ES-I3 (cell line): ENCODE data around the gene CASP4.
"Not testable (repeated sequence)": the region's sequence is repeated elsewhere in the genome, so short reads cannot be mapped to it uniquely, and the experiment has no call there.

Source experiments
- H3K36me3 ChIP-seq: 2 replicates; pipeline ENCODE4 v1.6.1; 2013; ENCODE audit warnings: mild to moderate bottlenecking, low read length, control low read depth, moderate library complexity; ENCODE audit not compliant: insufficient read depth
- H3K4me1 ChIP-seq: 2 replicates; pipeline ENCODE4 v1.6.1; 2013; ENCODE audit warnings: mild to moderate bottlenecking, control low read depth, low read length; ENCODE audit not compliant: insufficient read depth
- H3K9ac ChIP-seq: 2 replicates; pipeline ENCODE4 v1.6.1; 2013; ENCODE audit warnings: low read depth, mild to moderate bottlenecking, low read length, moderate library complexity
- H3K9me3 ChIP-seq: 2 replicates; pipeline ENCODE4 v1.6.1; 2013; ENCODE audit warnings: mild to moderate bottlenecking, low read length, moderate library complexity; ENCODE audit not compliant: control insufficient read depth, insufficient read depth

The CASP4 gene

DNA sequence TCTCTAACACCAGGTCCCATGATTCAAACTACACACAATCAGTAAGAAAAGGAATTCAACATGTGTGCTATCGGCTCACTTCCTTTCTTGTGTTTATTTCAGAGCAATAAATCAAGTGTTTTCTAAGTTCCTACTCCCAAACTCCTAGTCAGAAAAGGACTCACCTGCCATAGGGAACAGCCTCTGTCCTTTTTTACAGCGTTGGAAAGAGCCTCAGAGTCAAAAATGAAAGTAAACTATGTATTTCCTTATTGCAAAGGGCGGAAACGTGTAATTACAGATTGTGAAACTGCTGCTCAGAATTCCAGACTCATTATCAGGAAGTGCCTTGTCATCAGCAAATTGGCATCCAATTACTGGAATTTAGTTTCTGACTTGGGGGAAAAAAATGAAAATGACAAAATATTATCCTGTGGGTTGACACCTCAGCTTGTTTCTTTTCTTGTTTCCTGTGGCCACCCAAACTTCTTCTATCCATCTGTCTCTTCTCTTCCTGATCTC is at the start of gene CASP4:
Gene CASP4, minus strand, starts transcription at position 220 of the 501 bp plus-strand sequence. Its CDS starts 49 bp downstream, at position 171.
- H3K36me3 ChIP-seq = no peaks in the 10 kb centered on the region
- H3K9me3 ChIP-seq = peaks cover 1% of the 10 kb centered on the region; the same call in 1 of the 2 replicates
- H3K9ac ChIP-seq = no peak within 1 kb of the TSS
- no peaks in the 10 kb centered on the region for H3K4me1 ChIP-seq

DNA sequence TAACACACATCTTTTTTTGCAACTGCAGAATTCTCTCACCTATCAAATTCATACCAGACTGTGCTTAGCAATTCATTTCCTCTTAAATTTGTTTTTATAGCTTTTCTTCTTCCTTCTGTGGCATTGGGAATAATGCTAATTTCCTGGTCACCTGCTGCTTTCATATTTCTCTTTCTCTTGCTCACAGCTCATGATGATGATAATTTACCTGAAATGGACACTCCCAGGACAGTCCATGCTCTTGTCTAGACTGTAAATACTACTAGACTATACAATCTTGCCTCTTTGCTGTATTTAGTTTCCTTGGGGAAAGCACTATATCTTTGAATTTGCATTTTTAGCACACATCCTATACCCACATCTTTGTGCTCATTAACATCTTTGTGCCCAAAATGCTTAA is 39.1 kb upstream of the CASP4 start:
- no peak overlapping the region for H3K9ac ChIP-seq
- H3K9me3 ChIP-seq = no peaks in the 10 kb centered on the region
- no peaks in the 10 kb centered on the region for H3K36me3 ChIP-seq
- H3K4me1 ChIP-seq = peaks cover 7% of the 10 kb centered on the region; the same call in 1 of the 2 replicates

DNA sequence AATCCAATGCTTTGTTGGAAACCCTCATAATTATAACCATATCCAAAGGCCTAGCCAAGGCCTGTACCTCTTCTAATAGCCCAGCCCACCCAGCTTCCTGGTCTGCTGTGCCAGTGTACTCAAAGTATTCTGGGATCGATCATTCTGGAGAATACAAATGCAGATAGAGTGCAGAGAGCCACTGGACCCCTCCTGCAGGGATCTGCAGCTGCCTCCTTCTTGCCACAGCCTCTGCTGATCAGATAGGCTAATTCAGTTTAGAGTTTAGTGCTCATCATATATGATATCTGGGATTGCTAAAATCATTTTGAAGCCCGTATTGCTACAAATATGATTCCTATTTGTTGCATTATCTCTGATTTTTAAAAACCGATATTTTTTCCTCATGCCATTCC is 37.1 kb upstream of the CASP4 start:
- no peak overlapping the region for H3K9ac ChIP-seq
- H3K9me3 ChIP-seq = no peaks in the 10 kb centered on the region
- no peaks in the 10 kb centered on the region for H3K36me3 ChIP-seq
- peaks cover 7% of the 10 kb centered on the region; the same call in 1 of the 2 replicates for H3K4me1 ChIP-seq

DNA sequence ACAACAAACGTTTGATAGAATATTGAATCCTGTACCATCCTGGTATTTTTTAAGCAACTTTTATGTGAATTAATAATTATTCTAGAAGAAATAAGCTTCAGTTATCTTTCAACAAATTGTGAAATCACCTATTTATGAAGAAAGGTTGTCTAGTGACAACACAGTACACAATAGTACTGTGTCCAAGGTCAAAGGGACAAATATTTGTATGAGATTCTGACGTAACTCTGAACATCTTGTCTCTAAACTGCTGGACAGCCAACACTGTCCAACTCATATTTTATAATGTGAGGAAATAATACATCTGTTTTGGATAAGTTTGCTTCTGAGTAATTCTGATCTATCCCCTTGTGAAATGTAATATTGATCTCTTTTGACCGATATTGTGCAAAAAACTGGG is 35.6 kb upstream of the CASP4 start:
- H3K36me3 ChIP-seq = no peaks in the 10 kb centered on the region

DNA sequence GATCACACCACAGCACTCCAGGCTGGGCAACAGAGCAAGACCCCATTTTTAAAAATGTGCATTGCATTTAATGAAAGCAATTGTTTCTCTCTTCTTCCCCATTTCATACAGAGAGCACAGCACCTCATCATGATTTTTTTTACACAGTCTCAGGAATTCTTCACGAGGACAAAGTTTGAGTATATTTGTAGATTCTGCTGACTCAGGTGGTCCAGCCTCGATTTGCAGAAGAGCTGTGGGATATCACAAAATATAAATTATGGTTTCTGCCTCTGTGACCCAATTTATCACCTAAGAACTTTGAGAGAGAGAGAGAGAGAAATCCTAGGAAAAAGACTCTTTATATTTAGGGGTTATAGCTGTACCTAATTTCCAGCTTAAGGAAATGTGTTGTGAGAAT is 34.8 kb upstream of the CASP4 start:
- no peaks in the 10 kb centered on the region for H3K36me3 ChIP-seq
- H3K4me1 ChIP-seq = peaks cover 7% of the 10 kb centered on the region; the same call in 1 of the 2 replicates
- H3K9ac ChIP-seq = no peak overlapping the region
- H3K9me3 ChIP-seq = no peaks in the 10 kb centered on the region

More for the DNA sequence above, 35.6 kb upstream of the CASP4 start:
- H3K9ac ChIP-seq = no peak overlapping the region
- peaks cover 7% of the 10 kb centered on the region; the same call in 1 of the 2 replicates for H3K4me1 ChIP-seq
- no peaks in the 10 kb centered on the region for H3K9me3 ChIP-seq

DNA sequence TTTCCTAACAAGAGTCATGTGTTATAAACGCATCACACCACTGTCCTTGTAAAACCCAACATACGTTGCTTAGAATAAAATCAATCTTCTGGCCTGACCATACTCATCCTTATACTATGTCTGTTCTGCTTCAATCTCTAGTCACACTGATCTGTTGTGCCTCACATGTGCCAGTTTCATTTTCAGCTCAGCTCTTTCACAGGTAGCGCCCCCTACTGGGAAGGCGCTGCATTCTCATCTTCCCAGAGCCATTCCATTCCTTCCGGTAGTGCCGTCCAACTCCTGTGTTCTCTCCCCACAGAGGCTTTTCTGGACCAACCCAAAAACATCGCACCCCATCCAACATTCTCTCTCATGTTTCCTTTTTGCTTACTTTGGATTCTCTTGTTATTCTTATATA is 32.4 kb upstream of the CASP4 start:
- H3K9ac ChIP-seq = no peak overlapping the region
- no peaks in the 10 kb centered on the region for H3K9me3 ChIP-seq
- peaks cover 7% of the 10 kb centered on the region; the same call in 1 of the 2 replicates for H3K4me1 ChIP-seq
- no peaks in the 10 kb centered on the region for H3K36me3 ChIP-seq

DNA sequence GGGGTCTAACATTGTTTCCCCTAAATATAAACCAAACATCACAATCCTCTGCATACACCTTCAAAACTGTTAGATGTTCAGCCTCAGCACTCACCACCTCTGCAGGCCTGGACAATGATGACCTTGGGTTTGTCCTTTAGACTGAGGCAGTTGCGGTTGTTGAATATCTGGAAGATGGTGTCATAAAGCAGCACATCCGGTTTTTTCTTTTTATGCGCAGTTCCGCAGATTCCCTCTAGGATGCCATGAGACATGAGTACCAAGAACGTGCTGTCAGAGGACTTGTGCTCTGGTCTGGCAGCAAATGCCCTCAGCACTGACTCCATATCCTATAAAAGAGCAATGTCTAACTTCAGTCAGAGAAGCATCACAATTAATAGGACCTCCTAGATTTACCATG is 31.8 kb upstream of the CASP4 start:
- peaks cover 2% of the 10 kb centered on the region; the same call in 1 of the 2 replicates for H3K4me1 ChIP-seq
- H3K36me3 ChIP-seq = no peaks in the 10 kb centered on the region
- H3K9ac ChIP-seq = no peak overlapping the region
- no peaks in the 10 kb centered on the region for H3K9me3 ChIP-seq

DNA sequence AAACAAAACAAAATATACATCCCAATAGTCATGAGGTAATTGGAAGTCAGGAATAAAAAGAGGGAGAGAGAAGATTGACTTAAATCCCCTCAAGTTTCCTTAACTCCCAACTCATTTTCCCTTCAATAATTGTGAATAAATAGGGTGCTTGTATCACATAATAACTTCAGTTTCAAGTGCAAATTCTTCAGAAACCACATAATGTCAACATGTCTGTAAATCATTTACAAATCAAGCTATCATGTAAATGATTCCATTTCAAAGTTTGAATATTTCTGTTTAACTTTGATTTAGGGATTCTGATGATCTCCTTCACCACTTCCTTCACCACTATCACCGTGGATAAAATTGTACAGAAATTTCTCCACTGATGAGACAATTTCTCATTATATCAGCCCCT is 31.3 kb upstream of the CASP4 start:
- Histone ChIP-seq H3K9ac (no peak overlapping the region), H3K4me1 (no peaks in the 10 kb centered on the region), H3K36me3 (no peaks in the 10 kb centered on the region)

DNA sequence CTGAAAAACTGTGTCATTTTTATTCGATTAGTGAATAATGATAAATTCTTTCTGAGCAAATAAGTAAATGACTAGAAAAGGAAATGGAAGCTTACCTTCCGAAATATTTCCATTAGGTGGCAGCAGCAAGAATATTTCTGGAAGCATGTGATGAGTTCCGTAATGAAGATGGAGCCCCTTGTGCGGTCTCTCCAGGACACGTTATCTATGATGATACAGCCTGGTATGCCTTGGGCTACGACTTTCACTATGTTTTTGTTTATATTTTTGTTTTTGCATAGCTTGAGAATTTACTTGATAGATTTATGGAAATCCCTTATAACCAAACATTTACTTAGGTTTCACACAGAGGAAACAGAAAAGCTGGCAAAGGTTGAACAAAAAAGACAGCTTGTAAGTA is 28.9 kb upstream of the CASP4 start:
- H3K4me1 ChIP-seq = no peaks in the 10 kb centered on the region
- no peak overlapping the region for H3K9ac ChIP-seq
- H3K36me3 ChIP-seq = no peaks in the 10 kb centered on the region
- no peaks in the 10 kb centered on the region for H3K9me3 ChIP-seq

More for the DNA sequence above, 31.3 kb upstream of the CASP4 start:
- H3K9me3 ChIP-seq = no peaks in the 10 kb centered on the region

DNA sequence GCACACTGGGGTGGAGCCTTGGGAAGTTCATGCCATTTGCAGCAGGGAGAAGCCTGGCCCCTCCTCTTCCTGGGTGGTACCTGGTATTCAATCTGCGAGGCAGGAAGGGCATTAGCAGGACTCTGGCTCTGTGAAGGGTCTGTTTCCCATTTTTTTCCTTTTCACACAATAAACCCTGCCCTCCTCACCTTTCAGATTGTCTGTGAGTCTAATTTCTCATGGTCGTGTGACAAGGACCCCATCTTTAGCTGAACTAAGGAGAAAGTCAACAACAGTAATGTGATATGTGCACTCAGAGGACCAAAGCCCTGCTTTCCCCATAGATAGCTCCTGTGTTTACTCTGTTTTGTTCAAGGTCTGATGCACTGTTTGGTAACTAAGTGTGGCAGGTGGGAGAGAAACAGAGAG is 26.6 kb upstream of the CASP4 start:
- no peaks in the 10 kb centered on the region for H3K9me3 ChIP-seq
- H3K36me3 ChIP-seq = no peaks in the 10 kb centered on the region
- H3K4me1 ChIP-seq = no peaks in the 10 kb centered on the region
- H3K9ac ChIP-seq = no peak overlapping the region

DNA sequence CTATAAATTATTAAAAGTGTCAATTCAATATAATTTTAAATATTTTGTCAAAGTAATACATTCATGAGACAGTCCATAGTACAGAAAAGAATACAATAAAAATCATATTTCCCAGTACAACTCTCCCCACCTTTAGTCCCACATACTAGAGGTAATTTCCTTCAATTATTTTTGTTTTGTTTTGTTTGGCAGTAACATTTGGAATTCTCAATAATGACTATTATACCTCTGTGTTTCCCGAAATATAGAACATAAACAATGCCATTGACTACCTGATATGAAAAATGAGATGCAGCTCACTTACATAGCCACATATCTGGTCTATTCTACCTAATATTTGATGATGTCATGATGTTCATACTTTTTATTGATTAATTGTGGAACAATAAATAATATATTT is 24.4 kb upstream of the CASP4 start:
- no peaks in the 10 kb centered on the region for H3K36me3 ChIP-seq
- no peak overlapping the region for H3K9ac ChIP-seq
- no peaks in the 10 kb centered on the region for H3K4me1 ChIP-seq
- no peaks in the 10 kb centered on the region for H3K9me3 ChIP-seq

DNA sequence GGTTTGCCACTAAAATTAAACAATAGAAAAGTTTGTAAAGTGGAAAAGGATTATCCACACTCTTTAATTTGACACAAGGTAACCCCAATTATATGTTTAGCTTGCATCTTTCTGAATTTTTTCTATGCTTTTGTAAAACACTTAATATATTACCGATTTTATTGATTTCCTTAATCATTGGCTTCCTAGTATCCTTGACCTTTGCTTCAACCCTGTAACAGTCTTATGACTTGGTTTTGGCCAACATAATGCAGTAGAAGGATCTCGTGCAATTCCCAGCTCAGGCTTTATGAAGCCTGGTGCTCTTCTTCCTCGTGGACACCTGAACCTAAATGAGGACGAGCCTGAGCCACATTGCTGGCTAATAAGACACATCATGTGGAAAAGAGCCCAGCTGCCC is 23.6 kb upstream of the CASP4 start:
- Histone ChIP-seq H3K4me1 (no peaks in the 10 kb centered on the region), H3K9ac (no peak overlapping the region), H3K9me3 (no peaks in the 10 kb centered on the region), H3K36me3 (no peaks in the 10 kb centered on the region)

DNA sequence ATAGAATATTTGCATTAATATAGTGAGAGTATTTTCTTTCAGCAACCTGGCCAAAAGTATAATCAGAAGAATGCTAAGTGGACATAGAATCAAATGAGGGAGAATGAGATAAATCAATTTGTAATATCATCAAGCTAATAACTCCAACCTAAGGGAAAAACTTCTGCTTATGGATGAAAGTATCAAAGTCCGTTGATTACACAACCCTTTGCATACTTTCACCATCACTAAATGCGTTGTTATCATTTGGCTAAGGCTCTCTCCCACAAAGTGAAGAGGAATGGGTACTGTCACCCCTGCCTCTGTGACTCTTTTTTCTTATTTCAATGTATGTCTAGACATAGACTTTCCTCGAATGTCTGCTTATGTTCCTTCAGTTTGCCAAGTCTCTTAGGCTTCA is 16.4 kb upstream of the CASP4 start:
- H3K4me1 ChIP-seq = no peaks in the 10 kb centered on the region
- H3K36me3 ChIP-seq = no peaks in the 10 kb centered on the region
- no peak overlapping the region for H3K9ac ChIP-seq
- H3K9me3 ChIP-seq = no peaks in the 10 kb centered on the region

DNA sequence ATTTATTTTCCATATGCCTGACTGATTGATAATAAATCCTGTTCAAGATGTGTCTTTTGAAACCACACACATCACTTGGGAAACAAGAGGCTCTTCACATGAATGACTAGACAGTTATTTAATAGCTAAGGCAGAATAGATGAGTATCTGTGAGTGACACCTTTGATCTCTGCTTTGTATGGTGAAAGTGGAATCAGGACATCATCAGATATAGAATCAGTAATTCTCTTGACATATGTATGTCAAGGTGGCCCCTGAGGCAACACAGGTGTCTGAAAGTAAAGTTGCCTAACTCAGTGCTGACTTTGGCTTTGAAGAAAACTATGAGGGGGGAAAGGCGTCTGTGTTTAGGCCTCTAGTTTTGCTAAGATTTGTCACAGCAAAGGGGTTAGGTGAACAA is 11.5 kb upstream of the CASP4 start:
- H3K9ac ChIP-seq = no peak overlapping the region
- no peaks in the 10 kb centered on the region for H3K4me1 ChIP-seq
- no peaks in the 10 kb centered on the region for H3K36me3 ChIP-seq
- no peaks in the 10 kb centered on the region for H3K9me3 ChIP-seq

DNA sequence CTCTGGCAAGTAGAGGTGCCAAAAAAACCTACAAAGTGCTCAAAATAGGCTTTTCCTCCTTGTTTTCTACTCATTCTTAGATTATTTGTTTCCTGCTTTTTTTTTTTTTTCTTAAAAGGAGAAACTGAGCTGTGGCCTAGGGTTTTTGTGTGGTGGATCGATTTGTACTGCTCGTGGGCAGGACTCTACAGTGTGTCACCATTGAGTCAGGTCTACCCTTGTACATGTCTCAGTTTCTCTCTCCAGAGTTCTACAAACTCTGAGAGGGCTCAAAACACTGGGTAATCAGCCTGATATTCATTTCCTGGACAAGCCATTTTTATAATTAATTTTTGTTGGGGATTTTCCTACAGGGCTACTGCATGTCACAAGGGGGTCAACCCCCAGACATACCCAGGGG is 5.2 kb upstream of the CASP4 start:
- Histone ChIP-seq H3K4me1 (no peaks in the 10 kb centered on the region), H3K9me3 (peaks cover 7% of the 10 kb centered on the region; the same call in 1 of the 2 replicates), H3K36me3 (no peaks in the 10 kb centered on the region), H3K9ac (no peak overlapping the region)

DNA sequence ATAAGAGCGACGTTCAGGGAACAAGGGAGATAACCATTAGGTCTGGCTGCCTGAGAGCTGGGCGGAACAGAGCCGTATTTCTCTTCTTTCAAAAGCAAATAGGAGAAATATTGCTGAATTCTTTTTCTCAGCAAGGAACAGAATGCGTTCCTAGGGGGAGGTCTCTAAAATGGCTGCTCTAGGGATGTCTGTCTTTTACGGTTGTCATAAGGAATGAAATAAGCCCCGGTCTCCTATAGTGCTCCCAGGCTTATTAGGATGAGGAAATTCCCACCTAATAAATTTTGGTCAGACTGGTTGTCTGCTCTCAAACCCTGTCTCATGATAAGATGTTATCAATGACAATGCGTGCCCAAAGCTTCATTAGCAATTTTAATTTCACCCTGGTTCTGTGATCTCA is 4.5 kb upstream of the CASP4 start:
- not testable (repeated sequence) for H3K36me3 ChIP-seq, H3K9me3 ChIP-seq, H3K4me1 ChIP-seq, H3K9ac ChIP-seq
